GM13976 (cell line): ENCODE results near the gene MED16.
"Not testable (repeated sequence)": the region's sequence is repeated elsewhere in the genome, so short reads cannot be mapped to it uniquely, and the experiment has no call there.

Experiments
- DNase-seq: peaks from one replicate; pipeline ENCODE4 v3.0.0; 2012; ENCODE audit warnings: low spot score
- CTCF ChIP-seq: IDR thresholded peaks from 2 replicates; pipeline ENCODE4 v1.5.1; 2012; ENCODE audit warnings: borderline replicate concordance, mild to moderate bottlenecking; ENCODE audit not compliant: insufficient read depth; ENCODE audit errors: extremely low read depth, missing control alignments, control extremely low read depth
- in situ Hi-C: fragments of 300-500 bp; cut with MboI; formaldehyde crosslinking; loops from one replicate; pipeline ENCODE4 v1.12.0; 2022; ENCODE audit warnings: low sequenced_read_pairs, mixed read lengths, inconsistent platforms; ENCODE audit not compliant: unreplicated experiment

MED16 gene

GRCh38 chr19:852136-853013, 40.6 kb downstream of the MED16 start, which contains the start of gene ELANE:
Gene ELANE, plus strand, starts transcription at chr19:852303. Its CDS starts 26 bp downstream, at chr19:852329.
- DNase-seq = no peak
- TF ChIP-seq CTCF = no peak
- in situ Hi-C loops = no loop called here

GRCh38 chr19:850979-851335, 42.0 kb downstream of the MED16 start:
- no peak for DNase-seq
- in situ Hi-C loops = no loop called here
- TF ChIP-seq CTCF = no peak

- in situ Hi-C loops = no loop called here
- no peak for TF ChIP-seq CTCF
- no peak for DNase-seq
Measured at GRCh38 chr19:850221-850978, 42.6 kb downstream of the MED16 start.

GRCh38 chr19:849195-849594, 43.8 kb downstream of the MED16 start:
- DNase-seq, in situ Hi-C loops: not testable (repeated sequence)

- no peak for TF ChIP-seq CTCF
- in situ Hi-C loops = no loop called here
- no peak for DNase-seq
Measured at GRCh38 chr19:848386-848921, 44.5 kb downstream of the MED16 start.

- in situ Hi-C loops = no loop called here
- no peak for TF ChIP-seq CTCF
- no peak for DNase-seq
Measured at GRCh38 chr19:845707-846521, 47.1 kb downstream of the MED16 start.
